NCI-H146 (cell line): ENCODE measurements around the gene HSD17B10.
"Not testable (repeated sequence)": the region's sequence is repeated elsewhere in the genome, so short reads cannot be mapped to it uniquely, and the experiment has no call there.

Experiments used
- DNase-seq: peaks from one replicate; lab custom pipeline; 2025; lab: John Stamatoyannopoulos, UW

Gene HSD17B10

DNA sequence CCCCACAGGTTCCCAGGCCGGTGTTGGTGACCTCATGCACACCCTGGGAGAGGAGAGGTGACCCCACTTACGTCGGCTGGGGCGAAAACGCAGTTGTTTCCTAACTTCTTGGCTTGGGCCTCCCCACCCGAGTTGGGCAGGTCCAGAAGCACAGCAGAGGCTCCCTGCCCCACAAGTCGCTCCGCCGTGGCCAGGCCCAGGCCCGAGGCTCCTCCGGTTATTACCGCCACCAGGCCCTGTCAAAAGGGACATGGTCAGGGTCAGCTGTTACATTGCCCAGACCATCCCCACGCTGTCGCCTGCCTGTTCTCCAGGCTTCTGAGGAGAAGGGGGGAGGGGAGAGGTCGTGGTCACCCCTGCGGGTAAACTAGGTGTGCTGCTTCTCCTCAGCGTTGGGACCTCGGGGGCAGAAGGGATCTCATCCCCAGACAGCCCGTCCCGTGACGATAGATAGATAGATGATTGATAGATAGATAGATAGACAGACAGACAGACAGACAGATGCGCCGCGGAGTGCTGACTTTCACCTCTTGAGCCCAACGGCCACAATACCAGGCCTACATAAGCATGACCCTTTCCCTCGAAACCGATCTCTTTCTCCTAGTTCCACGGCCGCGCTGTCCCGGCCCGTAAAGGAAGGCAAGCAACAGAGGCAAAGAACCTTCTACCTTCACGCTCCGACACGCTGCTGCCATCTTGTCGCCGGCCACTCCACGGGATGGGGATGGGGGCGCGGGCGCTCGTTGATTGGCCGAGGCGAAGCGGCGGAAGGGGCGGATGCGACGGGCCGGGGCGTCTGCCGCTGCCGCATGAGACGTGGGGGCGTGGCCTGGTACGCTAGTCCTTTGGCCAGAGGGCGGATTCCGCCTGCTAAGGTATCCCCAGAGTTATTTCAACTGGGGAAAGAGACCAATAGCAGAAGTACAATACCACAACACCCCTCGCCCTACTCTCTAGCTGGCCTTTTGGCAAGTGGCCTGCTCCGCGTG, at the start of gene HSD17B10:
HSD17B10 (minus strand) TSS at position 720 of the 989 bp plus-strand sequence; CDS start at position 695, 25 bp downstream.
- DNase-seq = peak; percentile 88

DNA sequence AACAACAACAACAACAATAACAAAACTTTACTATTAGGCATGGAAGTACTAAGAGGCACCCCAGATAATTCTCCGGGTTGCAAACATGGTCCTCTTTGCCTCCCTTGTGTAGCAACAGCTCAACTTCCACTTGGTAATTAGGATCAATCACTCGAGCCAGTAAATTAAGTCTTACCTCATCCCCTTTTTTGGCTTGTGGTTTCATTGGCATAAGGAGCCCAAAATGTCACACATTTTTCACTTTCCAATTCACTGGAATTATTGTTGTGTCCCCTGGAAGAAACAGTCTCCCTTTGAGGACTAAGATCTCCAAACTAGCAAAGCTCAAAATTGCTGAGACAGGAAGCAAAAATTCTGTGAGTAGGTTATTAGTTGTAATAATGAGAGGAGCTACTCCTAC, 49.2 kb upstream of the HSD17B10 start:
- DNase-seq = no peak

DNA sequence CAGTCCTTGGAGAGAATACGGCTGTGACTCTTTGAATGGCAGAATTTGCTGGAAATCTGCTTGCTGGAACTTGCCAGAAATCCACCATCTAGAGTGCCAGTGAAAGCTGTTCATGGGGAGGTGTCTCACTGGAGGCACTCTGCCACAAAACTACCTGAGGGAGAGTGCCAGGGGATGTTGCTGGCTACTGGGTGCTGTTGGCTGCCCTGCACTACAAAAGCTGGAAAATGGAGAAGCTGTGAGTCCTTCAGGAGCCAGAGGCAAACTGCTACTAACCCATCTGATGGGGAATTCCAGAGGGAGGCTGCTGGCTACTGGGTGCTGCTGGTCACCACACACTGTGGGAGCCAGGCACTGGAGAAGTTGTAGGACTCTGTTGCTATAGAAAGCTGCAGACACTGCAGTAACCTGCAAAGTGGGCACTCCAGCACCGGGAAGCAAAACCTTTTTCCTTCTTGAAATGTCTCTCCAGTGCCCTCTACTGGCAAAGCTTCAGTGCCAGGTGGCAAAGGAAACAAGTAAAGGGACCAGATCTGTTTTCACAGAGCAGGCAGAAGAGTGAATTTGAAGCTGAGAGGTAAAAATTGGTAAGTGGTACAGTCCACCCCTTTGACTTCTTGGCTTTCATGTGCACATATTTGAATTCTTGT, 47.8 kb upstream of the HSD17B10 start:
- DNase-seq = peak; percentile 64

DNA sequence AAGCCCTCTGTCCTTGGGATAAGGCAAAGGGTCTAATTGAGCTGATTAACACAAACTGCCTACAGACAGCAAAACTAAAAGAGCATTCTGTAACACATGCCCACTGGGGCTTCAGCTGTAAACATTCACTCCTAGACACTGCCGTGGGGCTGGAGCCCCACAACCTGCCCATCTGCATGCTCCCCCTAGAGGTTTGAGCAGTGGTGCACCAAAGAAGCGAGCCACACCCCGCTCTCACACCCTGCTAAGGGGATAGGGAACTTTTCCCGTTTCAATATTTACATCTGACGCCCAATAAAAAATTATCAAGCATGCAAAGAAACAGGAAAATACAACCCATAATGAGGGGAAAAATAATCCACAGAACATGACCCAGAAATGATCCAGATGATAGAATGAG, 46.9 kb upstream of the HSD17B10 start:
- peak; percentile 1 for DNase-seq

- DNase-seq = peak; percentile 1
Measured at GRCh38 chrX:53479301-53479700, 45.1 kb upstream of the HSD17B10 start.

GRCh38 chrX:53476371-53476770, 42.2 kb upstream of the HSD17B10 start:
- DNase-seq = no peak

- no peak for DNase-seq
Measured at GRCh38 chrX:53474707-53475106, 40.5 kb upstream of the HSD17B10 start.

DNA sequence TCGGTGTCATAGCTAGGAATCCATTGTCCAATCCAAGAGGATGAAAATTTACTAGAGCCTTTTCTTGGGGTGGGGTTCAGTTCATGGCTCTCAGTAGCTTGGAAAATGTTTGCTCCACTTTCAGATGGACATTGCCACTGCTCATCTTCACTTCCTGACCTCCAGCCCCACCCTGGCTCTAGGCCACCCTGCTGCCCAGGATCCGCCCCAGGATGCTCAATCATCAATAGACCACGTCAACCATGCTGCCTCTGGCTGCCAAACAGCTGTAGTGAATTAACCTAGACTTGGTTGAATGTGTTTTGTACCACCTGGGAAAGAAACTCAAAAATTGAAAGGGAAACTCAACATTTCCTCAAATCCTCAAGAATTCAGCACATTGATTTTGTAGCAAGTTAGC, 37.2 kb upstream of the HSD17B10 start:
- DNase-seq = no peak

GRCh38 chrX:53468659-53469058, 34.5 kb upstream of the HSD17B10 start:
- DNase-seq = not testable (repeated sequence)

DNA sequence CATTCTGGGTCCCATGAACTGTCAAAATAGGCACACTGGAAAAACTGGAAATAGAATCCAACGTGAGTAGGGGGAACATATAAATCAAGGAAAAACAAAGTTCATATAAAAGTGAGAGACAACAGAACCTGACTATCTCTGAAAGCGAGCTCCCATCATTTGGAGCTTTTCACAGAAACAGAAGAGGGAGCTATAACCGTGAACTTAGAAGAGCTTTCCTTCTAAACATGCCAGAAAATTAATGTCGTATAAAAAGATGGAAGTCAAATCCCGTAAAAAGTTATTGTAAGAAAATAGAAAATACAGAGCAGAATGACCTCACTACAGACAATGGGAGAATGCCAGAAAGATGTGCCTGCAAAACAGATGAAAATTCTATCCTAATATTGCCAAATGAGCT, 23.9 kb upstream of the HSD17B10 start:
- no peak for DNase-seq

GRCh38 chrX:53456254-53456653, 22.1 kb upstream of the HSD17B10 start:
- no peak for DNase-seq

DNA sequence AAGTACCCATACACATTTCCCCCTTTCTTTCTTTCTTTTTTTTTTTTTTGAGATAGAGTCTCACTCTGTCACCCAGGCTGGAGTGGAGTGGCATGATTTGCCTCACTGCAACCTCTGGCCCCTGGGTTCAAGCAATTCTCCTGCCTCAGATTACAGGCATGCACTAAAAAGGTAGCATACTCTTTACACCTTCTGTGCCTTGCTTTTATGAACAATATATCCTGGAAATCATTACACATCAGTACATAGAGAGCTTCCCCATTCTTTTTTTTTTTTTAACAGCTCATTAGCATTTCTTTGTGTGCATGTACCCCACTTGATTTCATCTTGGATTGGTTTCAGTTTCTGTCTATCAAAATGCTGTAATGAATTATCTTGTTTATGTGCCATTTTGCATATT, 18.6 kb upstream of the HSD17B10 start:
- DNase-seq = no peak

DNA sequence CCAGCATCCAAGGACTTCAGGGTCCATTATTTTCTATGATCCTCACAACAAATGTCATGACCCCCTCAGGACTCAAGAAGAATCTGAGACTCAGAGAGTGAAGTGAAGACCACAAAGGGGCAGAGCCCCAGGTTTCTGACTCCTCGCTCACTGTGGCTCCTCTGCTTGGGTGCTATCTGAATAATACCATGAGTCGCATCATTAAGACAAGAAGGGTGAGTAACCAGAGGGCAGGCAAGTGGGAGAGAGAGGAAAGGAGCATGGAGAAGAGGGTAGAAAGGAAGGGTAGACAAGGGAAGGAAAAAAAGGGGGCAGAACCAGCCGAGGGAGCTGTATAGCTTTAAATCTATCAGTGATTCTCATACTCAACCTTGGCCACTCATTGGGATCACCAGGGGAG, 15.5 kb upstream of the HSD17B10 start:
- DNase-seq = no peak

GRCh38 chrX:53447441-53447840, 13.3 kb upstream of the HSD17B10 start:
- DNase-seq = no peak

DNA sequence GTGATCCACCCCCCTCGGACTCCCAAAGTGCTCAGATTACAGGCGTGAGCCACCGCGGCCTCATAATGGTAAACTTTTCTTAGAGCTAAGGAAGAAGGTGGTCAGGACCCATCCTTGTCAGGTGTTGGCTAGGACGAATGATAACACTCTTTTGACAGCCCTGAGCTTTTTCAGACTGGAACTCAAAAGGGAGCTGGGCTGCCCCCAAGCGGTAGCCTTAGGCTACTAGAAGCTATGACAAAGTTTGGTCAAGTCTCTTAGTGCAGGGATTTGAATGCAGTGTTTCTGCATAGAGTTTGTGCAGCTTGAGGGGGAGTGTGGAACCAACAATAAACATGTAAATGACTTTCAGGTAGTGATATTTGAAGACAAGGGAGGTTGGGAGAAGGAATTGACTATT, 11.8 kb upstream of the HSD17B10 start:
- peak; percentile 43 for DNase-seq

- no peak for DNase-seq
Measured at GRCh38 chrX:53442322-53442631, 8.1 kb upstream of the HSD17B10 start.

GRCh38 chrX:53441531-53442321, 7.6 kb upstream of the HSD17B10 start:
- DNase-seq = no peak

GRCh38 chrX:53440621-53441517, 6.7 kb upstream of the HSD17B10 start:
- peak; percentile 38 for DNase-seq

- peak; percentile 38 for DNase-seq
Measured at GRCh38 chrX:53440101-53440500, 5.9 kb upstream of the HSD17B10 start.

- DNase-seq = no peak
Measured at GRCh38 chrX:53438832-53439230, 4.7 kb upstream of the HSD17B10 start.

DNA sequence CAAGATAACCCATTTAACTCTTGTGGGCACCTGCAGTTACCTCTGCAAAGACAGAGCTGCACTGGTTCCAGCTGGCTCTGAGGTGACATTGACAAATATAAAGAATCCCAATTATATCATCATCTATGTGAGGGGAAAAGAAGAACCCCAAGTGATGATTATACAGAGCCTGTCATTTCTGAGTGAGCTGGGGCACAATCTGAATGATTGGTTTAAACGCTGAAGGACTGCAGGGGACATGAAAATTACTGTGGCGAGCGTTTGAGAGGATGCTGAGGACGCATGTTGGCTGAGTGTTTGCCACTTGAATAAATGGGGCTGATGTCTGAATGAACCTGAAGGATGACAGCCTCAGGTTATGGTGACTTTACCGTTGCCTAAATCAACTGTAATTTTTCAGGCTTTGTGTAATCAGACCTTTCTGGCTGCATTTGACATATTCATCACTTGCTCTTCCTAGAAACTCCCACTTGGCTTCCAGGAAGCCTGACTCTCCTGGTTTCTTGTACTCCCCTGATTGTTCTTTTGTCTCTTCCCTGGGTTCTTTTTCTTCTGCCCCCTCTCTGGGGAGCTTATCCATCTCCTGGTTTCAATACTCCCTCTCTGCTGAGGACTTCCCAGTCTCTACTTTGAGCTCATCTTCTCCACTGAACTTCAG, 4.1 kb upstream of the HSD17B10 start:
- no peak for DNase-seq
